Panc1 (cell line): Measurements from ENCODE around the gene MITF.

Experiments
- POLR2AphosphoS5 ChIP-seq: IDR thresholded peaks from 2 replicates; pipeline ENCODE4 v1.6.1; 2012; ENCODE audit warnings: mild to moderate bottlenecking, low read depth, low read length, moderate library complexity
- TF ChIP-seq, protein P1 (sequence below): fragments of 450-650 bp; IDR thresholded peaks from 2 replicates; pipeline ENCODE4 v1.5.1; 2017; ENCODE audit warnings: mild to moderate bottlenecking

DNA sequence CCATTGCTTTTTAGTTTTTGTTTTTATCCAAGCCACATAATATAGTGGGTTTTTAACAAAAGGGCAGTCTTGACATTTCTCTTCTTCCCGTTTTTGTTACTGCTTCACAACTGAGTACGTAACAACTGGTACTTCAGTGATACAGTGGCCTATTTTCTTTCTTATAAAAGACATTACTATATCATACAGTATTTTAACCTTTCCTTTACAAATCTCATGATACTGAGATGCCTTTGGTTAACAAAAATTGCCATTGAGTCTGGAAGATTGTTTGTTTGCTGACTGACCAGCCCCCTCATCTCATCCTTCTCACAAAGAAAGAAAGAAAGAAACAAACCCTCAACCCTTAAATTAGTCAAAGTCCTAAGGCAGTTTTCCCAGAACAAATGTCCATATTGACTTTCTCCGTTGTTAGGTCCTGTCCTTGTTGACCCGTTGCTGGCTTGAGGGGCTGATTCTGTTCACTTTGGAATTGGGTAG lies 183.3 kb downstream of the MITF start:
- TF ChIP-seq, protein P1, sequence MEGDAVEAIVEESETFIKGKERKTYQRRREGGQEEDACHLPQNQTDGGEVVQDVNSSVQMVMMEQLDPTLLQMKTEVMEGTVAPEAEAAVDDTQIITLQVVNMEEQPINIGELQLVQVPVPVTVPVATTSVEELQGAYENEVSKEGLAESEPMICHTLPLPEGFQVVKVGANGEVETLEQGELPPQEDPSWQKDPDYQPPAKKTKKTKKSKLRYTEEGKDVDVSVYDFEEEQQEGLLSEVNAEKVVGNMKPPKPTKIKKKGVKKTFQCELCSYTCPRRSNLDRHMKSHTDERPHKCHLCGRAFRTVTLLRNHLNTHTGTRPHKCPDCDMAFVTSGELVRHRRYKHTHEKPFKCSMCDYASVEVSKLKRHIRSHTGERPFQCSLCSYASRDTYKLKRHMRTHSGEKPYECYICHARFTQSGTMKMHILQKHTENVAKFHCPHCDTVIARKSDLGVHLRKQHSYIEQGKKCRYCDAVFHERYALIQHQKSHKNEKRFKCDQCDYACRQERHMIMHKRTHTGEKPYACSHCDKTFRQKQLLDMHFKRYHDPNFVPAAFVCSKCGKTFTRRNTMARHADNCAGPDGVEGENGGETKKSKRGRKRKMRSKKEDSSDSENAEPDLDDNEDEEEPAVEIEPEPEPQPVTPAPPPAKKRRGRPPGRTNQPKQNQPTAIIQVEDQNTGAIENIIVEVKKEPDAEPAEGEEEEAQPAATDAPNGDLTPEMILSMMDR = no peak
- no peak for TF ChIP-seq POLR2AphosphoS5
